C4-2B (cell line): ENCODE data around the gene GLRA2.

Experiments
- H3K27ac ChIP-seq: fragments of 450-650 bp; 2 replicates; pipeline ENCODE4 v1.5.1; 2017
- CTCF ChIP-seq: fragments of 450-650 bp; conservative IDR thresholded peaks from 2 replicates; pipeline ENCODE4 v1.5.1; 2017; ENCODE audit warnings: mild to moderate bottlenecking
- ZFX ChIP-seq: fragments of 450-650 bp; IDR thresholded peaks from 2 replicates; pipeline ENCODE4 v1.6.1; 2017

The GLRA2 gene

GRCh38 chrX:14554131-14554715 lies 24.9 kb downstream of the GLRA2 start:
- H3K27ac ChIP-seq: no peak overlapping the region
- no peak for TF ChIP-seq ZFX
- no peak for TF ChIP-seq CTCF

- H3K27ac ChIP-seq: no peak overlapping the region
- TF ChIP-seq CTCF: no peak
- TF ChIP-seq ZFX: no peak
These were observed 34.7 kb downstream of the GLRA2 start for GRCh38 chrX:14564058-14564457.

- TF ChIP-seq CTCF (no peak), ZFX (no peak)
These were observed 43.8 kb downstream of the GLRA2 start for GRCh38 chrX:14573161-14573560.

GRCh38 chrX:14581081-14581480 lies 51.7 kb downstream of the GLRA2 start:
- H3K27ac ChIP-seq: no peak overlapping the region
- TF ChIP-seq CTCF (no peak), ZFX (no peak)

More at GRCh38 chrX:14573161-14573560, 43.8 kb downstream of the GLRA2 start:
- H3K27ac ChIP-seq: no peak overlapping the region

- H3K27ac ChIP-seq: no peak overlapping the region
These were observed 55.2 kb downstream of the GLRA2 start for GRCh38 chrX:14584548-14584947.

GRCh38 chrX:14590216-14590615 lies 60.9 kb downstream of the GLRA2 start:
- H3K27ac ChIP-seq: no peak overlapping the region
- TF ChIP-seq ZFX (no peak), CTCF (no peak)

More at GRCh38 chrX:14584548-14584947, 55.2 kb downstream of the GLRA2 start:
- TF ChIP-seq CTCF: no peak
- TF ChIP-seq ZFX: no peak

GRCh38 chrX:14590693-14591424 lies 61.5 kb downstream of the GLRA2 start:
- no peak overlapping the region for H3K27ac ChIP-seq
- TF ChIP-seq ZFX (no peak), CTCF (no peak)
